Measurements from ENCODE around the gene KCNQ4.
A peak's percentile ranks its signal among the peaks of the same experiment; 100 is the strongest.

KCNQ4 gene

DNA sequence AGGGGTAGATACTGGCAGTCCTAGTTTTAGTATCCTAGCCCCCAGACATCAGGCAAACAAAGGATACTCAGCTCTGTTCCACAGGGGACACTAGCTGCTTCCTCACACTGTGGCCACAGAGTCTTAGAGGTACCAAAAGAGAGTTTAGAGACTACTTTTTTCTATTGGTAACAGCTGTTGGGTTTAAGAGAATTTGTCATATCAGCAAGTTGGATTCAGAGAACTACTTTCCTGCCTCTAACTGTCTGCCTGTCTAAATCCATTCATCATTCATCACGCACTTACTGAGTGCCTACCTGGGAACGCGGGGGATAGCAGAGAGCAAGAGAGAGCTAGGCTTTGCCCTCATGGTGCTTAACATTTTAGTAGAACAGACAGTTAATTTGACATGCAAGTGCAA, 27.1 kb upstream of the KCNQ4 start:
- H3K4me3 ChIP-seq (ENCODE audit: low read length in 2 of 2): no peak overlapping the region
- H3K27me3 ChIP-seq (ENCODE audit: control insufficient read depth in 1 of 2, insufficient read depth in 2 of 2, low read length in 2 of 2): no peaks in the 10 kb centered on the region
- H3K9me3 ChIP-seq (ENCODE audit: control insufficient read depth in 2 of 2, low read length in 2 of 2): no peaks in the 10 kb centered on the region
- H3K27ac ChIP-seq (ENCODE audit: low read length): no peak overlapping the region
- H3K36me3 ChIP-seq (ENCODE audit: control insufficient read depth in 2 of 2, insufficient read depth in 2 of 2, low read length in 2 of 2): peaks cover 59 to 70% of the 10 kb centered on the region in 2 donors
- H3K9ac ChIP-seq (ENCODE audit: low read length in 2 of 2): no peak overlapping the region
- peaks cover 20% of the 10 kb centered on the region for H3K4me1 ChIP-seq (ENCODE audit: control insufficient read depth, insufficient read depth, low read length)

DNA sequence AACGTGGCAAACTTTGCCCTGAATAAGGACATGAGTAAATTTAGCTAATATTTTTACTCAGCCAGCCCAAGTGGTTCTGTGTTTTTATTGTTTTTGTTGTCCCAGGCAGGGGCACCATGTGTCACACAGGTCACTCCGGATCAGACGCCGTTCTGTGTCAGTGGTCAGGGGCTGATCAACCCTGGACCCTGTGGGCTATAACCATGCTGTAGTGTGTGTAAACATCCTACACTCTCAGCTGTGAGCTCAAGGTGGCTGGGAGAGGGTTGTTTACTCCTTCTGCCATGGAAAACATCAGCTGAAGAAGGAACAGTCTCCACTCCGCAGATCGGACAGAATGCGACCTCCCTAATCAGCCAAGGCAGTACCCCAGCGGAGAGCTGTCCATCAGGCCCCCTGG, 26.5 kb upstream of the KCNQ4 start:
- Histone ChIP-seq H3K27ac (ENCODE audit: low read length) (peak overlapping the region; percentile 55), H3K9me3 (ENCODE audit: control insufficient read depth in 2 of 2, low read length in 2 of 2) (no peaks in the 10 kb centered on the region), H3K4me3 (ENCODE audit: low read length in 2 of 2) (no peak overlapping the region), H3K4me1 (ENCODE audit: control insufficient read depth, insufficient read depth, low read length) (peaks cover 20% of the 10 kb centered on the region), H3K27me3 (ENCODE audit: control insufficient read depth in 1 of 2, insufficient read depth in 2 of 2, low read length in 2 of 2) (no peaks in the 10 kb centered on the region), H3K9ac (ENCODE audit: low read length in 2 of 2) (no peak overlapping the region), H3K36me3 (ENCODE audit: control insufficient read depth in 2 of 2, insufficient read depth in 2 of 2, low read length in 2 of 2) (peaks cover 57 to 73% of the 10 kb centered on the region in 2 donors)

DNA sequence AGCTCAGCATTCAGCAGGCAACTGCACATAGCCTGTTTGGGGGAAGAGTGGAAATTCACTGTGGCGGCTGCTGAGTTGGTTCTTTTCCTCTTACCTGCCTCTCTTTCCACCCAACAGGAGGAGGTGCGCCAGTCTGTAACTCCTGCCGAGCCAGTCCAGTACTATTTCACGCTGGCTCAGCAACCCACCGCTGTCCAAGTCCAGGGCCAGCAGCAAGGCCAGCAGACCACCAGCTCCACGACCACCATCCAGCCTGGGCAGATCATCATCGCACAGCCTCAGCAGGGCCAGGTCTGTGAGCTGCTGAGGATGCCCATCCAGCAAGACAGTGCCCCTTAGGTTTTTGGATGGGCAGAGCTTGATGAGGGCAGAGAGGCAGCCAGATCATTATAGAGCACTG, 25.6 kb upstream of the KCNQ4 start:
- Histone ChIP-seq H3K27me3 (ENCODE audit: control insufficient read depth in 1 of 2, insufficient read depth in 2 of 2, low read length in 2 of 2) (no peaks in the 10 kb centered on the region), H3K9me3 (ENCODE audit: control insufficient read depth in 2 of 2, low read length in 2 of 2) (no peaks in the 10 kb centered on the region), H3K9ac (ENCODE audit: low read length in 2 of 2) (peak overlapping the region; percentile 36 to 46), H3K27ac (ENCODE audit: low read length) (peak overlapping the region; percentile 55), H3K4me3 (ENCODE audit: low read length in 2 of 2) (no peak overlapping the region), H3K36me3 (ENCODE audit: control insufficient read depth in 2 of 2, insufficient read depth in 2 of 2, low read length in 2 of 2) (peaks cover 58 to 74% of the 10 kb centered on the region in 2 donors), H3K4me1 (ENCODE audit: control insufficient read depth, insufficient read depth, low read length) (peaks cover 20% of the 10 kb centered on the region)

DNA sequence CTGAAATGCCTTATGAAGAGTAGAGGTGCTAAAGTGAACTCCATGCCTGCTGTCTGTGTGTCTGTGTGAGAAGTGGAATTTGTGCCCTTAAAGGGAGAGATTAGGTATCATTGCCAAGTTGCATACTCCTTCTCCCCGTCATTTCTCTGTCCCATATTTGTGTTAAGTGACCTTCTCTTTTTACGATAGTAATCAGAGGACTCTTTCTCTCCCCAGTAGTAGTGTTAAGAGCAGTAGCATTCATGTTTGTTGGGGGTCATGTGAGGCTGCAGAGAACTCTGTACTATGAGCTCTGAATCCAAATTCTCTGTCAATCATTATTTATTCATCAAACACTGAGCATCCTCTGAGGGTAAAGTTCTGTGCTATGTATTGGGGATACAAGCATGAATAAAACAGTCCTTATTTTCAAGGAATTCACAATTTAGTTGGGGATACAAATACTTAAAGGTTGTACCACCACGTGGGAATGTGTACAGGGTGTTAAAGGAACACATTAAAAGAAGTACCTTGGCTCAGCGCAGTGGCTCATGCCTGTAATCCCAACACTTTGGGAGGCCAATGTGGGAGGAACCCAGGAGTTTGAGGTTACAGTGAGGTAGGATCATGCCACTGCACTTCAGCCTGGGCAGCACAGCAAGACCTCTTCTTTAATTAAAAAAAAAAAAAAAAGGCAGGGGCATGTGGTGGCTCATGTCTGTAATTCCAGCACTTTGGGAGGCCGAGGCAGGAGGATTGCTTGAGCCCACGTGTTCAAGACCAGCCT, 24.8 kb upstream of the KCNQ4 start:
- Histone ChIP-seq H3K27me3 (ENCODE audit: control insufficient read depth in 1 of 2, insufficient read depth in 2 of 2, low read length in 2 of 2) (no peaks in the 10 kb centered on the region), H3K36me3 (ENCODE audit: control insufficient read depth in 2 of 2, insufficient read depth in 2 of 2, low read length in 2 of 2) (peaks cover 54 to 71% of the 10 kb centered on the region in 2 donors), H3K4me1 (ENCODE audit: control insufficient read depth, insufficient read depth, low read length) (peaks cover 20% of the 10 kb centered on the region), H3K27ac (ENCODE audit: low read length) (peak overlapping the region; percentile 55), H3K9me3 (ENCODE audit: control insufficient read depth in 2 of 2, low read length in 2 of 2) (no peaks in the 10 kb centered on the region), H3K4me3 (ENCODE audit: low read length in 2 of 2) (no peak overlapping the region), H3K9ac (ENCODE audit: low read length in 2 of 2) (peak overlapping the region in 1 of 2 donors; percentile 13)

DNA sequence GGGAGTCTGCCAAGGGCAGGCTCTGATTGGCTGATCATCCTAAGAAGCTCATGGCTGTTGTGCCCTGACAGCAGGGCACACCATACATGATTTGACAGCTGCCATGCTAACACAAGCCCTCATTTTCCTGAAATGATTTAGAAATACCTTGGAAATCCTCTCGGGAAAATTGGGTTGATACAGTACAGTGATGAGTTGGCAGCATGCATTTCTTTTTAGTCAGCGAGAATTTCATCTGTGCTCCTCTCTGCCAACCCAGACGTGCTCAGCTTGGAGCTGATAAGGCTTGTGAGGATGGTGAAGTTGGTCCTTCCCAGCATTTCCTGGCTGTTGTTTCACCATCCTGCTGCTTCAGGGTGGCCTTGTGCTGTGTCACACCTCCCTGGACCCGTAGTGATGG, 22.6 kb upstream of the KCNQ4 start:
- Histone ChIP-seq H3K9me3 (ENCODE audit: control insufficient read depth in 2 of 2, low read length in 2 of 2) (no peaks in the 10 kb centered on the region), H3K4me1 (ENCODE audit: control insufficient read depth, insufficient read depth, low read length) (peaks cover 13% of the 10 kb centered on the region), H3K4me3 (ENCODE audit: low read length in 2 of 2) (no peak overlapping the region), H3K27ac (ENCODE audit: low read length) (no peak overlapping the region), H3K36me3 (ENCODE audit: control insufficient read depth in 2 of 2, insufficient read depth in 2 of 2, low read length in 2 of 2) (peaks cover 56 to 67% of the 10 kb centered on the region in 2 donors), H3K27me3 (ENCODE audit: control insufficient read depth in 1 of 2, insufficient read depth in 2 of 2, low read length in 2 of 2) (no peaks in the 10 kb centered on the region), H3K9ac (ENCODE audit: low read length in 2 of 2) (no peak overlapping the region)

DNA sequence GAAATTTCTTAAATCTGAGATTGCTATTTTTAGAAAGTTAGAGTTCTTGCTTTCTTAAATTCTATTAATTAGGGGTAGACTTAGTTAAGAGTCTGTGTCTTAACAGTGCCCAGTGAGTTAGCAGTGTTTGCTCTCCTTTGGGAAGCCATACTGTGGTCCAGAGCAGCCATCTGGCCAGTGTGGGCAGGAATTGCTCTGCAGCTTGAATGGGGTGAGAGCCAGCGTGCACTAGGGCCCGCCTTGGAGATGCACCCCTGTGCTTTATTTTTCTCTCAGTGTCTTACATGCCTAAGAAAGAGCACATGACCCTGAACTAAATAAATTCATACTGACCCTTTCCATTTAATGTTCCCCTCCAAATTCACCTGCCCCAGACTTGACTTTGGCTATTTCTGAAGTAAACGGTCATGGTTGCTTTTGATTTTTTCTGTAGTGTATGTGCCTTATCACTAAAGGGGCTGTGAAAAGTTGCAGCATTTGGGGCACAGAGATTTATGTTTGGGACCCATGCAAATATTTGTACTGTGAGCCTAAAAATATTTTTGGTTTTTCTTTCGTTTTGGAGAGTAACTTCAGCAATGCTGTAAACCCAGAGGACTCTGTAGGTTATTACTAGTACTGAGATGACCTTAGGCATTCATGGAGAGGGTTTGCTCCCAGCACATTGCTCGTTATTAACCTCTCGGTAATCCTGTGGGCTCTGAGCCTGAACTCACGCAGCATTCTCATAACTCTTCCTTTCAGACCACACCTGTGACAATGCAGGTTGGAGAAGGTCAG, 21.3 kb upstream of the KCNQ4 start:
- Histone ChIP-seq H3K36me3 (ENCODE audit: control insufficient read depth in 2 of 2, insufficient read depth in 2 of 2, low read length in 2 of 2) (peaks cover 61 to 65% of the 10 kb centered on the region in 2 donors), H3K9ac (ENCODE audit: low read length in 2 of 2) (no peak overlapping the region), H3K4me1 (ENCODE audit: control insufficient read depth, insufficient read depth, low read length) (peaks cover 11% of the 10 kb centered on the region), H3K9me3 (ENCODE audit: control insufficient read depth in 2 of 2, low read length in 2 of 2) (no peaks in the 10 kb centered on the region), H3K27ac (ENCODE audit: low read length) (no peak overlapping the region), H3K27me3 (ENCODE audit: control insufficient read depth in 1 of 2, insufficient read depth in 2 of 2, low read length in 2 of 2) (no peaks in the 10 kb centered on the region), H3K4me3 (ENCODE audit: low read length in 2 of 2) (no peak overlapping the region)

DNA sequence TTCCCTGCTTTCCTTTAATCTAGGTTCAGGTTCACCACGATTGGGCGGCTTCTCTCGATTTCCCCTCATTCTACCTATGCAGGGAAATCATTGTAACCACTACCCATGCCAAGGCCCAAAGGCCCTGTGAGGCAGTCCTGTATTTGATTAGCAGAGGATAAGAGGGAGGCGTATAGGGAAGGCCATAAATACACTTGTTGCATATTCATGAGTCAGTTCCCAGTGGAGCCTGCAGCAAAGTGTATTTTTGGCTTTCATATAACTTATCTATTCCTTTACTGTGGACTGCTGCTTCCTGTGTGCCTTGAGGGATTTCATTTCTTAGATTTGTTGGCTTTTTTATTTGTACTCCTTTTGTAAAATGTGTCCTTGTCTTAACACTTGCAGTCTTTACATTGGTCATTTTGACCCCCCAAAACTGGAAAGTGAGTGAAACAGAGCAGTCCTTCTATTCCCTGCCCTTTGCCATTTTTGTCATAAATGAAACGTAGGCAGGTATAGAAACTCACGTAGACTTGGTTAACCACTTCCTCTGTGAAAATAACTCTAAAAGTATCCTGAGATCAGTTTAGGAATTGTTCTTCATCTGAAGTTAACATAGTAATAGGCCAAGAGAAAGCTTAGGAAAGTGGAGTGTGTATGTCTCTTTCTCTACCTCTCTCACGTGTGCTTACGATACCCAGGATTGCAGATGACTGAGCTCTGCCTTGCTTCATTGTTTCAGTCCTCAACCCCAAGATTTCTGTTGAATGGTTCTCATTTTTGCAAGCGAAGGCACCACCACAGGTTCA, 19.6 kb upstream of the KCNQ4 start:
- Histone ChIP-seq H3K27me3 (ENCODE audit: control insufficient read depth in 1 of 2, insufficient read depth in 2 of 2, low read length in 2 of 2) (no peaks in the 10 kb centered on the region), H3K4me1 (ENCODE audit: control insufficient read depth, insufficient read depth, low read length) (no peaks in the 10 kb centered on the region), H3K27ac (ENCODE audit: low read length) (no peak overlapping the region), H3K36me3 (ENCODE audit: control insufficient read depth in 2 of 2, insufficient read depth in 2 of 2, low read length in 2 of 2) (peaks cover 60 to 66% of the 10 kb centered on the region in 2 donors), H3K4me3 (ENCODE audit: low read length in 2 of 2) (no peak overlapping the region), H3K9me3 (ENCODE audit: control insufficient read depth in 2 of 2, low read length in 2 of 2) (no peaks in the 10 kb centered on the region), H3K9ac (ENCODE audit: low read length in 2 of 2) (no peak overlapping the region)

DNA sequence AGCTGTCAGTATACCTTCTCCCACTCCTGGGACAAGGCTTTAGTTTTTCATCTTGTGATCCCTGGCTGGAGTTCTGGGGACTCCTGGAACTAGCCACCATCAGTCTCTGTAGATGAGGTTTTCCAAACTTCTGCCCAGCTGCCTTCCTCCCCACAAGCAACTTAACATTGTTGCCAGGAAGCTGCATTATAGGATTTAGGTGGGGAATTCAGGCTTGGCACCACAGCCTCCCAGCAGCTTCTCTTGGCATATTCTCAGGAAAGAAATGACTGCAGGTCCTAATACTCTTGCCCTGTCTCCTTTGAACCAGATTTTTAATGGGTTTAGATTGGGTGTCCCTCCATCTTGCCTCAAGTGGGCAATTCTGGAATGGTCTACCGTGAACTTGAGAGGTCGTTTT, 18.6 kb upstream of the KCNQ4 start:
- no peak overlapping the region for H3K9ac ChIP-seq (ENCODE audit: low read length in 2 of 2)
- no peaks in the 10 kb centered on the region for H3K27me3 ChIP-seq (ENCODE audit: control insufficient read depth in 1 of 2, insufficient read depth in 2 of 2, low read length in 2 of 2)
- H3K9me3 ChIP-seq (ENCODE audit: control insufficient read depth in 2 of 2, low read length in 2 of 2): no peaks in the 10 kb centered on the region
- peaks cover 2% of the 10 kb centered on the region for H3K4me1 ChIP-seq (ENCODE audit: control insufficient read depth, insufficient read depth, low read length)
- H3K4me3 ChIP-seq (ENCODE audit: low read length in 2 of 2): no peak overlapping the region
- peaks cover 64 to 69% of the 10 kb centered on the region in 2 donors for H3K36me3 ChIP-seq (ENCODE audit: control insufficient read depth in 2 of 2, insufficient read depth in 2 of 2, low read length in 2 of 2)
- H3K27ac ChIP-seq (ENCODE audit: low read length): no peak overlapping the region

DNA sequence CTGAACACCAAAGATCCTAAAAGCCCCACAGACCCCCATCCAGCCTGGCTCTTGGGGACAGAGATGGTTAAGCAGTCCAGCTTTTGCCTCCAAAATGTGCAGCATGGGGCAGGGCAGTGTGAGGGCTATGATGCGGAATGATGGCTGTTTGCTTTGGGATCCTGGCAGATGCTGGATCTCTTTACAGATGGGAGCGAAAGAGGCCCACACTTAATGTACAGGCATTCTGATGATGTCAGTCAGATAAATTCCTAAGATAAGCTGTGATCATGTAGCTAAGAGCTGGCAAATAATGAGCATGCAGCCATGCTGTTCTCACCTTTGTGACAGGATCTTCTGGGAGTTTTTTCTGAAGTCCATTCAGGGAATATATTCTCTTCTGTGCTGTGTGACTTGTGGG, 17.6 kb upstream of the KCNQ4 start:
- H3K27ac ChIP-seq (ENCODE audit: low read length): no peak overlapping the region
- peaks cover 69 to 71% of the 10 kb centered on the region in 2 donors for H3K36me3 ChIP-seq (ENCODE audit: control insufficient read depth in 2 of 2, insufficient read depth in 2 of 2, low read length in 2 of 2)
- no peak overlapping the region for H3K4me3 ChIP-seq (ENCODE audit: low read length in 2 of 2)
- H3K4me1 ChIP-seq (ENCODE audit: control insufficient read depth, insufficient read depth, low read length): peaks cover 2% of the 10 kb centered on the region
- no peak overlapping the region for H3K9ac ChIP-seq (ENCODE audit: low read length in 2 of 2)
- H3K27me3 ChIP-seq (ENCODE audit: control insufficient read depth in 1 of 2, insufficient read depth in 2 of 2, low read length in 2 of 2): no peaks in the 10 kb centered on the region
- no peaks in the 10 kb centered on the region for H3K9me3 ChIP-seq (ENCODE audit: control insufficient read depth in 2 of 2, low read length in 2 of 2)

DNA sequence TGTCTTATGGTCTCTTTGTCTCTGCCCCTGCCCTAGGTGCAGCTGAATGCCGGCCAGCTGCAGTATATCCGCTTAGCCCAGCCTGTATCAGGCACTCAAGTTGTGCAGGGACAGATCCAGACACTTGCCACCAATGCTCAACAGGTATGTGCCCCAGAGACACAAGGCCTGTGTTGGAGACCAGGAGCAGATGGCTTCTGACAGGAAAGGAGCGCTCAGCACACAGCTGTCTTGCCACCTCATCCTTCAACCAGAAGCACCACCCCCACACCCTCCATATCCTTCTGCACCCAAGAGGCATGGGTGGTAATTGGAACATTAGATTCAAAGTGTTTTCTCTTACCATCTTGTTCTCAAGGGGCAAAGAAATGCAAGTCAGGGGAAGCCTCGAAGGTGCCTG, 17.0 kb upstream of the KCNQ4 start:
- no peaks in the 10 kb centered on the region for H3K9me3 ChIP-seq (ENCODE audit: control insufficient read depth in 2 of 2, low read length in 2 of 2)
- H3K4me1 ChIP-seq (ENCODE audit: control insufficient read depth, insufficient read depth, low read length): peaks cover 2% of the 10 kb centered on the region
- no peak overlapping the region for H3K27ac ChIP-seq (ENCODE audit: low read length)
- H3K27me3 ChIP-seq (ENCODE audit: control insufficient read depth in 1 of 2, insufficient read depth in 2 of 2, low read length in 2 of 2): no peaks in the 10 kb centered on the region
- no peak overlapping the region for H3K4me3 ChIP-seq (ENCODE audit: low read length in 2 of 2)
- no peak overlapping the region for H3K9ac ChIP-seq (ENCODE audit: low read length in 2 of 2)
- peaks cover 70 to 73% of the 10 kb centered on the region in 2 donors for H3K36me3 ChIP-seq (ENCODE audit: control insufficient read depth in 2 of 2, insufficient read depth in 2 of 2, low read length in 2 of 2)
